Measurements from ENCODE around the gene VLDLR.
"Not testable (repeated sequence)": the region's sequence is repeated elsewhere in the genome, so short reads cannot be mapped to it uniquely, and the experiment has no call there.

VLDLR gene

GRCh38 chr9:2663461-2664173, 42.0 kb downstream of the VLDLR start:
- DNase-seq (ENCODE audit: low spot score) = no peak

- no peak for DNase-seq (ENCODE audit: low spot score)
Observed at GRCh38 chr9:2664174-2665065, 42.8 kb downstream of the VLDLR start.

GRCh38 chr9:2666569-2666968, 45.0 kb downstream of the VLDLR start:
- DNase-seq (ENCODE audit: low spot score) = no peak

- no peak for DNase-seq (ENCODE audit: low spot score)
Observed at GRCh38 chr9:2673161-2673560, 51.6 kb downstream of the VLDLR start.

- DNase-seq (ENCODE audit: low spot score) = no peak
Observed at GRCh38 chr9:2674141-2674824, 52.7 kb downstream of the VLDLR start.

- no peak for DNase-seq (ENCODE audit: low spot score)
Observed at GRCh38 chr9:2675834-2676233, 54.2 kb downstream of the VLDLR start.

GRCh38 chr9:2676466-2676865, 54.9 kb downstream of the VLDLR start:
- no peak for DNase-seq (ENCODE audit: low spot score)

GRCh38 chr9:2677915-2678889, 56.6 kb downstream of the VLDLR start:
- DNase-seq (ENCODE audit: low spot score) = no peak

- DNase-seq (ENCODE audit: low spot score) = no peak
Observed at GRCh38 chr9:2679011-2679410, 57.4 kb downstream of the VLDLR start.

GRCh38 chr9:2681981-2682380, 60.4 kb downstream of the VLDLR start:
- DNase-seq (ENCODE audit: low spot score) = no peak

GRCh38 chr9:2686911-2687310, 65.3 kb downstream of the VLDLR start:
- no peak for DNase-seq (ENCODE audit: low spot score)

GRCh38 chr9:2688636-2689035, 67.0 kb downstream of the VLDLR start:
- DNase-seq (ENCODE audit: low spot score) = no peak

GRCh38 chr9:2691212-2691611, 69.6 kb downstream of the VLDLR start:
- no peak for DNase-seq (ENCODE audit: low spot score)

- DNase-seq (ENCODE audit: low spot score) = no peak
Observed at GRCh38 chr9:2691626-2692025, 70.0 kb downstream of the VLDLR start.

GRCh38 chr9:2693056-2693455, 71.5 kb downstream of the VLDLR start:
- no peak for DNase-seq (ENCODE audit: low spot score)

- no peak for DNase-seq (ENCODE audit: low spot score)
Observed at GRCh38 chr9:2697492-2697891, 75.9 kb downstream of the VLDLR start.

- DNase-seq (ENCODE audit: low spot score) = no peak
Observed at GRCh38 chr9:2700398-2700797, 78.8 kb downstream of the VLDLR start.

- no peak for DNase-seq (ENCODE audit: low spot score)
Observed at GRCh38 chr9:2700909-2701550, 79.4 kb downstream of the VLDLR start.

- no peak for DNase-seq (ENCODE audit: low spot score)
Observed at GRCh38 chr9:2704504-2704903, 82.9 kb downstream of the VLDLR start.

- not testable (repeated sequence) for DNase-seq (ENCODE audit: low spot score)
Observed at GRCh38 chr9:2707256-2707655, 85.7 kb downstream of the VLDLR start.

Measured in AG08396 (cell line).